ENCODE measurements around the gene KANK4. TPM values are rescaled to one million over a fixed set of nuclear protein-coding genes. Genes with fewer than 3 reads are reported as not detected.

The KANK4 gene
- total and polyA plus RNA-seq, 3 donors from 2014 or later: 2.4 to 5.2 (median 2.9) TPM

GRCh38 chr1:62196086-62196690, 123.0 kb downstream of the KANK4 start:
- H3K4me1 ChIP-seq: peaks cover 9% of the 10 kb centered on the region
- 69 to 70% methylated on average over 17 of the region's 17 CpGs for WGBS, 2 donors
- intact Hi-C loops (cut with DNase I; ENCODE audit: low total_unique reads): no loop called here
- H3K27ac ChIP-seq: no peak overlapping the region
- H3K27me3 ChIP-seq: no peaks in the 10 kb centered on the region
- H3K4me3 ChIP-seq: peak overlapping the region in 1 of 2 donors; percentile 0
- no peaks in the 10 kb centered on the region for H3K36me3 ChIP-seq (ENCODE audit: low read depth, missing control alignments)
- DNase-seq: no peak
- H3K9me3 ChIP-seq: no peaks in the 10 kb centered on the region
- TF ChIP-seq POLR2A (IDR thresholded peaks at IDR 0.05) (no peak), CTCF (IDR thresholded peaks at IDR 0.05) (no peak)

DNA sequence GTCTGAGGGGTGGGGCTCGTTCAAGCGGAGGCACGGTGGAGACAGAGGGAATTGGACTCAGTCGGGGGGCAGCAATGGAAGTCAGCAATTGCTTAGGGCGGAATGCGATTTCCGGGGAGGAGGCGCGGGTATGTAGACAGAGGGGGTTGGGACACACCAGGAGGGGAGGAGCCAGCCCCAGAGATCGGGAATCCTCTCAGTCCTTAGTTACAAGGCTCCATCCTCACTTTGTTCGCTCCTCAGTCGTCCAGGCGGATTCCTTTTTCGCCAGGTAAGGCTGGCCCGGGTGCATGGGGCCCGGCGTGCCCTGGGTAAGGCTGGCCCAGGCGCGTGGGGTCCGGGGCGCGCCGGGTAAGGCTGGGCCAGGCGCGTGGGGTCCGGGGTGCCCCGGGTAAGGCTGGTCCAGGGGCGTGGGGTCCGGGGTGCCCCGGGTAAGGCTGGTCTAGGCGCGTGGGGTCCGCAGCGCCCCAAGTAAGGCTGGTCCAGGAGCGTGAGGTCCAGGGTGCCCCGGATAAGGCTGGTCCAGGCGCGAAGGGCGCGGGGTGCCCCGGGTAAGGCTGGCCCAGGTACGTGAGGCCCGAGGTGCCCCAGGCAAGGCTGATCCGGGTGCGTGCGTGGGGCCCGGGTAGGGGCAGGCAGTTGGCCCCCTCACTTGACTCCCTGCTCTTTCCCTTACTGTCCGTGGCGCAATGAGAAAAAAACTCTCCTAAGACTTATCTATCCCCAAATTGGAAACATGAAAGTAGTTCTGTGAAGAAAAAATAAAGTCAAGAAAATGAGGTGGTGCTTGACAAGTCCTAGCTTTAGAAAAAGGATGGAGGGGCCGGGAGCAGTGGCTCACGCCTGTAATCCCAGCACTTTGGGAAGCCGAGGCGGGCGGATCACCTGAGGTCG, 124.3 kb downstream of the KANK4 start, which contains the start of gene L1TD1:
L1TD1 (plus strand) TSS at position 199 of the 894 bp plus-strand sequence. CDS start 11,780 bp downstream, outside the sequence.
- H3K36me3 ChIP-seq (ENCODE audit: low read depth, missing control alignments): no peaks in the 10 kb centered on the region
- no peaks in the 10 kb centered on the region for H3K27me3 ChIP-seq
- intact Hi-C loops (cut with DNase I; ENCODE audit: low total_unique reads): no loop called here
- WGBS, 2 donors: 5 to 8% methylated on average over 36 to 54 of the region's 55 CpGs
- peaks cover 9% of the 10 kb centered on the region for H3K4me1 ChIP-seq
- peak within 1 kb of the TSS; percentile 54 to 60 for H3K4me3 ChIP-seq
- no peaks in the 10 kb centered on the region for H3K9me3 ChIP-seq
- H3K27ac ChIP-seq: peak within 1 kb of the TSS; percentile 24 to 61
- DNase-seq: peak; percentile 51
- no peak for TF ChIP-seq CTCF (IDR thresholded peaks at IDR 0.05)
- TF ChIP-seq POLR2A (IDR thresholded peaks at IDR 0.05): no peak

GRCh38 chr1:62188111-62188510, 131.1 kb downstream of the KANK4 start:
- Histone ChIP-seq H3K27me3 (no peaks in the 10 kb centered on the region), H3K4me1 (no peaks in the 10 kb centered on the region), H3K27ac (no peak overlapping the region), H3K36me3 (ENCODE audit: low read depth, missing control alignments) (no peaks in the 10 kb centered on the region), H3K4me3 (no peak overlapping the region), H3K9me3 (no peaks in the 10 kb centered on the region)
- DNase-seq: no peak
- 65 to 84% methylated on average over 8 of the region's 8 CpGs for WGBS, 2 donors
- intact Hi-C loops (cut with DNase I; ENCODE audit: low total_unique reads): no loop called here
- TF ChIP-seq CTCF (IDR thresholded peaks at IDR 0.05) (no peak), POLR2A (IDR thresholded peaks at IDR 0.05) (no peak)

- H3K36me3 ChIP-seq (ENCODE audit: low read depth, missing control alignments): no peaks in the 10 kb centered on the region
- no peaks in the 10 kb centered on the region for H3K4me1 ChIP-seq
- H3K27me3 ChIP-seq: no peaks in the 10 kb centered on the region
- 95 to 96% methylated on average over 5 of the region's 5 CpGs for WGBS, 2 donors
- no peaks in the 10 kb centered on the region for H3K9me3 ChIP-seq
- no peak overlapping the region for H3K27ac ChIP-seq
- no peak overlapping the region for H3K4me3 ChIP-seq
- no peak for TF ChIP-seq CTCF (IDR thresholded peaks at IDR 0.05)
- TF ChIP-seq POLR2A (IDR thresholded peaks at IDR 0.05): no peak
- intact Hi-C loops (cut with DNase I; ENCODE audit: low total_unique reads): no loop called here
- no peak for DNase-seq
Observed at GRCh38 chr1:62187548-62187947, 131.7 kb downstream of the KANK4 start.

Small RNA genes within 50 kb of the gene (small RNA-seq; reads per million reads assigned to genes)
- gene RNU6-371P: 0 reads per million in 2 donors

Other genes starting within 250 kb of the KANK4 start
- 1 to 10 TPM; 8.4 to 9.1 TPM for gene L1TD1, start 124.6 kb downstream of the KANK4 start, total RNA-seq
- gene L1TD1, start 124.6 kb downstream of the KANK4 start, polyA plus RNA-seq (ENCODE audit: insufficient read depth, low read depth, low replicate concordance): 1.5 TPM
- 10 to 100 TPM; 49.1 to 58.1 TPM for gene USP1, start 117.6 kb upstream of the KANK4 start, total RNA-seq
- 43.5 TPM for gene USP1, start 117.6 kb upstream of the KANK4 start, polyA plus RNA-seq (ENCODE audit: insufficient read depth, low read depth, low replicate concordance)

All from testis (tissue), 3 donors.